H1 (cell line): ENCODE measurements around the gene UBE2I.

ENCODE experiments used
- CBX5 ChIP-seq: fragments of 300-800, 300-1000 bp; sonication (generic); IDR thresholded peaks from 2 replicates; pipeline ENCODE4 v1.7.1; 2016; ENCODE audit warnings: antibody characterized with exemption, low read length, low read depth
- KDM1A ChIP-seq: fragments of 200-600, 300-600 bp; sonication (generic); IDR thresholded peaks from 2 replicates; pipeline ENCODE4 v1.7.1; 2016; ENCODE audit warnings: mild to moderate bottlenecking, low read length, borderline replicate concordance
- POLR2A ChIP-seq, 2 experiments: IDR thresholded peaks; 1 replicate in 1 of 2; 2 replicates in 1 of 2; pipeline ENCODE4 v1.6.1; 2011; ENCODE audit warnings: low read depth in 2 of 2, low read length in 2 of 2, mild to moderate bottlenecking in 2 of 2; ENCODE audit errors: control extremely low read depth in 1 of 2
- SUZ12 ChIP-seq: fragments of 200-600 bp; sonication (generic); IDR thresholded peaks from 2 replicates; pipeline ENCODE4 v1.6.1; 2012; ENCODE audit warnings: mild to moderate bottlenecking, inconsistent platforms, low read length, moderate library complexity, mixed read lengths
- TAF1 ChIP-seq: IDR thresholded peaks from 2 replicates; pipeline ENCODE4 v1.6.1; 2011; ENCODE audit warnings: mild to moderate bottlenecking, low read depth, low read length
- ZNF274 ChIP-seq: IDR thresholded peaks from 2 replicates; pipeline ENCODE4 v1.7.0; 2012; ENCODE audit warnings: low read length, borderline replicate concordance; ENCODE audit errors: extremely low read depth
- TF ChIP-seq, protein P1 (sequence below), 3 experiments: IDR thresholded peaks; 1 replicate in 2 of 3; 2 replicates in 1 of 3; pipeline versions ENCODE4 v1.5.1 to v1.6.1; 2011; ENCODE audit warnings: low read length in 3 of 3, mild to moderate bottlenecking in 3 of 3, inconsistent platforms in 2 of 3, low read depth in 1 of 3, moderate library complexity in 1 of 3; ENCODE audit not compliant: insufficient read depth in 1 of 3; ENCODE audit errors: control extremely low read depth in 1 of 3

- TF ChIP-seq, protein P1, sequence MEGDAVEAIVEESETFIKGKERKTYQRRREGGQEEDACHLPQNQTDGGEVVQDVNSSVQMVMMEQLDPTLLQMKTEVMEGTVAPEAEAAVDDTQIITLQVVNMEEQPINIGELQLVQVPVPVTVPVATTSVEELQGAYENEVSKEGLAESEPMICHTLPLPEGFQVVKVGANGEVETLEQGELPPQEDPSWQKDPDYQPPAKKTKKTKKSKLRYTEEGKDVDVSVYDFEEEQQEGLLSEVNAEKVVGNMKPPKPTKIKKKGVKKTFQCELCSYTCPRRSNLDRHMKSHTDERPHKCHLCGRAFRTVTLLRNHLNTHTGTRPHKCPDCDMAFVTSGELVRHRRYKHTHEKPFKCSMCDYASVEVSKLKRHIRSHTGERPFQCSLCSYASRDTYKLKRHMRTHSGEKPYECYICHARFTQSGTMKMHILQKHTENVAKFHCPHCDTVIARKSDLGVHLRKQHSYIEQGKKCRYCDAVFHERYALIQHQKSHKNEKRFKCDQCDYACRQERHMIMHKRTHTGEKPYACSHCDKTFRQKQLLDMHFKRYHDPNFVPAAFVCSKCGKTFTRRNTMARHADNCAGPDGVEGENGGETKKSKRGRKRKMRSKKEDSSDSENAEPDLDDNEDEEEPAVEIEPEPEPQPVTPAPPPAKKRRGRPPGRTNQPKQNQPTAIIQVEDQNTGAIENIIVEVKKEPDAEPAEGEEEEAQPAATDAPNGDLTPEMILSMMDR (IDR thresholded peaks at IDR 0.05; ENCODE audit: control extremely low read depth in 1 of 3, insufficient read depth in 1 of 3, low read depth in 1 of 3, low read length in 3 of 3), result no peak
- TF ChIP-seq CBX5 (no peak), TAF1 (no peak), ZNF274 (no peak), SUZ12 (no peak), KDM1A (no peak), POLR2A (IDR thresholded peaks at IDR 0.05; ENCODE audit: control extremely low read depth in 1 of 2, low read depth in 2 of 2, low read length in 2 of 2) (no peak)
These were observed 35.6 kb upstream of the UBE2I start for GRCh38 chr16:1273816-1274215.
